Subcutaneous adipose tissue (tissue), 4 donors: ENCODE measurements around the gene NDOR1. TPM values are rescaled to one million over a fixed set of nuclear protein-coding genes. Genes with fewer than 3 reads are reported as not detected.

Experiments
- total RNA-seq, 4 donors: library from RNA; depleted of rRNA; stranded (reverse); fragments of >200 nt; gene quantifications; one replicate each; pipeline ENCODE4 v1.1.0, GENCODE V29; 2016
- TF ChIP-seq, protein P1 (sequence below): fragments of 450-650 bp; IDR thresholded peaks from one replicate; pipeline ENCODE4 v1.5.1; 2016; ENCODE audit warnings: low read depth, mild to moderate bottlenecking, control low read depth, antibody characterized with exemption, moderate library complexity

The NDOR1 gene
- 1 to 10 TPM; 2.6 to 6.2 (median 3.7) TPM for total RNA-seq

- TF ChIP-seq, protein P1, sequence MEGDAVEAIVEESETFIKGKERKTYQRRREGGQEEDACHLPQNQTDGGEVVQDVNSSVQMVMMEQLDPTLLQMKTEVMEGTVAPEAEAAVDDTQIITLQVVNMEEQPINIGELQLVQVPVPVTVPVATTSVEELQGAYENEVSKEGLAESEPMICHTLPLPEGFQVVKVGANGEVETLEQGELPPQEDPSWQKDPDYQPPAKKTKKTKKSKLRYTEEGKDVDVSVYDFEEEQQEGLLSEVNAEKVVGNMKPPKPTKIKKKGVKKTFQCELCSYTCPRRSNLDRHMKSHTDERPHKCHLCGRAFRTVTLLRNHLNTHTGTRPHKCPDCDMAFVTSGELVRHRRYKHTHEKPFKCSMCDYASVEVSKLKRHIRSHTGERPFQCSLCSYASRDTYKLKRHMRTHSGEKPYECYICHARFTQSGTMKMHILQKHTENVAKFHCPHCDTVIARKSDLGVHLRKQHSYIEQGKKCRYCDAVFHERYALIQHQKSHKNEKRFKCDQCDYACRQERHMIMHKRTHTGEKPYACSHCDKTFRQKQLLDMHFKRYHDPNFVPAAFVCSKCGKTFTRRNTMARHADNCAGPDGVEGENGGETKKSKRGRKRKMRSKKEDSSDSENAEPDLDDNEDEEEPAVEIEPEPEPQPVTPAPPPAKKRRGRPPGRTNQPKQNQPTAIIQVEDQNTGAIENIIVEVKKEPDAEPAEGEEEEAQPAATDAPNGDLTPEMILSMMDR, result no peak
These were observed at the start of gene NDOR1, which contains the start of gene TMEM203 for GRCh38 chr9:137205126-137206069. TSS of gene NDOR1 (plus strand) at chr9:137205700. CDS start at chr9:137205778, 78 bp downstream. TSS of gene TMEM203 (minus strand) at chr9:137205648. CDS start at chr9:137205414, 234 bp downstream.

DNA sequence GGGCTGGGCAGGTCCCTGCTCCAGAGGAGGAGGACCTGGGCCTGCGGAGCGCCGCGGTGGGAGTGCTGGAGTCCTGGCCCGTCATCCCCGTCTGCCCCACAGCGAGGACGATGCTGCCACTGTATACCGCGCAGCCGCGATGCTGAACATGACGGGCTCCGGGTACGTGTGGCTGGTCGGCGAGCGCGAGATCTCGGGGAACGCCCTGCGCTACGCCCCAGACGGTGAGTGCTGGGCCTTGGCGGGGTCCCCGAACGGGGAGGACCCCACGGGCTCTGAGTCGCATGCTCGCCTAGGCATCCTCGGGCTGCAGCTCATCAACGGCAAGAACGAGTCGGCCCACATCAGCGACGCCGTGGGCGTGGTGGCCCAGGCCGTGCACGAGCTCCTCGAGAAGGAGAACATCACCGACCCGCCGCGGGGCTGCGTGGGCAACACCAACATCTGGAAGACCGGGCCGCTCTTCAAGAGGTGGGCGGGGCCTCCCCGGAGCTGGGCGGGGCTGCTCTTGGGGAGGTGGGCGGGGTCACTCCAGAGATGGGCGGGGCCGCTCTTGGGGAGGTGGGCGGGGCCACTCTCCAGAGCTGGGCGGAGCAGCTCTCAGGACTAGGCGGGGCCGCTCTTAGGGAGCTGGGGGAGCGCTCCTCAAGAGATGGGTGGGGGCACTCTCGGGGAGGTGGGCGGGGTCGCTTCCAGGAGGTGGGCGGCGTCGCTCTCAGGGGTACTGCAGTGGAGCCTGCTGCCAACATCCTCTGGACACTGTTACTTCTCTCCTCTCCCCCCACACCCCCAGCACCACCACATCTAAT lies 48.7 kb upstream of the NDOR1 start:
- TF ChIP-seq, protein P1, result no peak

DNA sequence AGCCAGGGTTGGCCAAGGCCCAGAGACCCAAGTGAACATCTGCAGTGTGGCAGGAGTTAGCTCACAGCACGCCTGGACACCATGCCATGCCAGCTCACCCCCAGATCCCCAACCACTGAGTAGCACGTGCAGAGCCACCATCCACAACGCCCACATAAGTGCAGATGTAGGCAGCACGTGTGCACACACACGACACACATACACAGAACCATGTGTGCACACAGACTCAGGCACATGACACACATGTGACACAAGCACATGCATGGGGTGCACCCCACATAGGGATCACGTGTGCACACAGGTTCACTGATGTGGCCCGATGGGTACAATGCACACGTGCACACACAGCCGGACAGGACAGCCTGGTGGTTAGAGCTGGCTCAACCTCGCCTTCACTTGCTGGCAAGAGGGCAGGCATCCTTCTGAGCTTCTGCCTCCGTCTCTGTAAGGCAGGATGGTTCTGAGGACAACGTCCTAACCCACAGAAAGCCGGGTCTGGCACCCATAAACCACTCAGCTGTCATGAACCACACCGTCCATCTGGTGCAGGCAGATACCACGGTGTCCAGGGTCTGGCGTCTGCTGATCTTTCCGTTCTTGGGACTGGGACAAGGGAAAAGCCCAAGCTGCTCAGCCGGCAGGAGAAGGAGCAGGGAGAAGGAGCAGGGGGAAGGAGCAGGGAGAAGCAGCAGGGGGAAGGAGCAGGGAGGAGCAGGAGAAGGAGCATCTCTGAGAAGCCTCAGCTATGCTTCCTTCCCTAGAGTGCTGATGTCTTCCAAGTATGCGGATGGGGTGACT lies 47.7 kb upstream of the NDOR1 start:
- TF ChIP-seq, protein P1, result no peak

- TF ChIP-seq, protein P1, result no peak
These were observed 46.9 kb upstream of the NDOR1 start for GRCh38 chr9:137158625-137159024.

GRCh38 chr9:137159105-137160053 lies 46.1 kb upstream of the NDOR1 start:
- TF ChIP-seq, protein P1, result no peak

DNA sequence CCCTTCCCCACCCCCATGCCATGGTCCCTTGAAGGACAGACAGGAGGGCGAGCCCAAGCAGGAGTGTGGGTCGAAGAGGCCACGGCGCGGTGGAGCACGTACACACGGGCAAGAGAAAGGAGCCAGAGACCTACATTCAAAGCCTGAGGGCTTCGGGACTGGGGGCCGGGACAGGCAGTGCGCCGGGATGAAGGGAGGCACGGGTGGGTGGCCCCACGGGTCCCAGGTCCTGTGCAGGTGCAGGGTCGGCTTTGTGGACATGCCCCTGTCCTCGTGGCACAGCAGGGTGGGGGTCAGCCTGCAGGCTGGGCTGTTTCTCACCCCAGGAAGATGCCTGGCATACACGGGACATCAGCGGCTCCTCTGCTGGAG lies 45.5 kb upstream of the NDOR1 start:
- TF ChIP-seq, protein P1, result no peak
